ENCODE measurements around the gene RASSF1.

RASSF1 gene

GRCh38 chr3:50340448-50341329 lies at the start of gene RASSF1:
Gene RASSF1, minus strand, starts transcription at chr3:50340836. Its CDS starts 31 bp downstream, at chr3:50340805.
- DNase-seq (ENCODE audit: low read depth, low spot score), result no peak

DNA sequence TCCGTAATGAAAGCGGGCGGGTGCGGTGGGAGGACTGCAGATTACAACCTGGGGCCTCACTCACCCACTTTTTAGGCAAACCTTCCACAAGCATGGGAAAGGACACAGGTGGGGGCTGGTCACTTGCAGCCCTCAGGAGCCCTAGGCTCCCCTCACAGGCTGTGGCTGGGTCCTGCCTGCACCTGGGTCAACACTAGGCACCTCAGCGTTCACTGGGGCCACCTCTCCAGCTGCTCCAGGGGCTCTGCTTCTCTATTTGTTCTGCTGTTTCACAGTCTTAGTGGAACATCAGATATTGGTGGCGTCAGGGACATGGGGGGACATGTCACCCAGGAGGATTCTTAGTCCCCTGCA lies 48.8 kb upstream of the RASSF1 start:
- DNase-seq (ENCODE audit: low read depth, low spot score), result no peak

- DNase-seq (ENCODE audit: low read depth, low spot score), result peak; percentile 43
Observed at GRCh38 chr3:50388720-50389413, 48.2 kb upstream of the RASSF1 start.

GRCh38 chr3:50388016-50388719 lies 47.5 kb upstream of the RASSF1 start:
- DNase-seq (ENCODE audit: low read depth, low spot score), result peak; percentile 61

DNA sequence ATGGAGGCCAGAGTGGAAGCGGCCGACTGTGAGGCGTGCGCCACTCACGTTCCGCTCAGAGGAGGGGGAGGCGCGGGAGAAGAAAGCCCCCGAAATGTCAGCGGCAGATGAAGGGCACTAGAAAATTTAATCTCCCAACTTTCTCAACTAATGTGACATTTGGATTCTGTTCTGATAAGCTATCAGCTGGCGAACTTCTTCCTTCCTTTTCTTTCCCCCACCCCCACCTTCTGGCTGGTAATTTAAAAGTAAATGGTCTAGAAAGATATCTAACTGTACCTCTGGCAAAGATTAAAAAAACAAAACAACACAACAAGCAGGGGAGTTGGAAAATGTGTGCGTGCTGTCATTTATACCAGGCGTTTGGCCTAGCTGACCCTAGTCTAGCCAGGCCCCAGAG lies 45.1 kb upstream of the RASSF1 start:
- DNase-seq (ENCODE audit: low read depth, low spot score), result no peak

- DNase-seq (ENCODE audit: low read depth, low spot score), result no peak
Observed at GRCh38 chr3:50383750-50384149, 43.1 kb upstream of the RASSF1 start.

GRCh38 chr3:50382722-50383121 lies 42.1 kb upstream of the RASSF1 start:
- DNase-seq (ENCODE audit: low read depth, low spot score), result no peak

- DNase-seq (ENCODE audit: low read depth, low spot score), result no peak
Observed at GRCh38 chr3:50381383-50381782, 40.7 kb upstream of the RASSF1 start.

GRCh38 chr3:50380405-50381085 lies 39.9 kb upstream of the RASSF1 start:
- DNase-seq (ENCODE audit: low read depth, low spot score), result no peak

- no peak for DNase-seq (ENCODE audit: low read depth, low spot score)
Observed at GRCh38 chr3:50378757-50379156, 38.1 kb upstream of the RASSF1 start.

DNA sequence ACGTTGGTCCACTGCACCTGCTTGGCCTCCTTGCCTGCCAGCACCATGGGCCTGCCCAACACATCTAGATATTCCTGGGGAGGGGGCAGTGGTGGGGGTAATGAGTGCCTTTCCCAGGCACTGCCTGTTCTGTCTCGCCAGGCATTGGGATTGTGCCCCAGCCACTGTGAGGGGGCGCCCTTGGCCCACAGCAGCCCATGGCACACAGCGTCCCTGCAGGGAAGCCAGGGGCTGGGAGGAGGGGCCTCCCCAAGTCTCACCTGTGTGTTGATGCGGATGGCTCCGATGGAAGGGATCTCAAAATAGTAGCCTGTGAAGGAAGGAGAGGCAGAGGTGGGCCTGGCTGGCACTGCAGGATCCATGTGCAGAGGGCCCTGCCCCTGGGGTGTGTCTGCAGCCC lies 37.4 kb upstream of the RASSF1 start:
- DNase-seq (ENCODE audit: low read depth, low spot score), result no peak

GRCh38 chr3:50375258-50375931 lies 34.8 kb upstream of the RASSF1 start:
- peak; percentile 30 for DNase-seq (ENCODE audit: low read depth, low spot score)

DNA sequence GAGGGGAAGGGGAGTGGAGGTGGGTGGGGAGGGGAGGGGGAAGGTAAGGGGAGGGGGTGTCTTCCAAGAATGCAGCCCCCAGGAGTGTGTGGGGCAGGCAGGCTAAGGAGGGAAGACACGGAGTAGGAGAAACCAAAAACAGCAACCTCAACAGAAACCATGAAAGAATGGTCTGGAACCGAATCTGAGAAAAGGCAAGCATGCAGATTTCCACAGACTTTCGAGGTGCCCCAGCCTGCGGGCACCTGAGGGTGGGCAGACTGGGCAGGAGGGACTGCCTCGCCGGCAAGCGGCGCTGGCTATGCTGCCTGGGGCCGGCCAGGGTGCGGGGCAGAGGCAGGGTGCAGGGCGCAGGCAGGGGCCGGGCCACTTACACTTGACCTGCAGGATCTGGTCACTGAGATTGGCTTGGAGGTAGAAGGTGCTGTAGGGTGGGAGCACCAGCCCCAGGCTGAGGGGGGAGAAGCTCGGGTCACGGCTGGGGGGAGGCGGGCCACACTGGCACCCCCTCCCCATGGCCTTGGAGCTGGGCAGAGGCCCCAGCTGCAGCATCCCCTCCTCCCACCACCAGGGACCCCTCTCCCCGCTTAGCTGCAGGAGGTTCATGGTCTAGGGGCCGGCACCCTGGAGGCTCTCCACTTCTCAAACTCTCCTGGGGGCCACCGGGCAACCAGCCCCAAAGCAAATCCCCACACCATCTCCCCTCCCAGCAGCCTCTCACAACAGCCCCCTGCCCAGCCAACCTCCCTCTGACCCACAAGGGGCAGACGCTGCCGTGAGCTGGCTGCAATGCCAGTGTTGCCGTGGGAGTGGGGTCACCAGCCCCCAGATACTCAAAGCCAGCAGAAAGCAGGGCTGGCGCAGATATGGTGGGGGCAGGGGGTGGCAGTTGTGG lies 34.0 kb upstream of the RASSF1 start:
- DNase-seq (ENCODE audit: low read depth, low spot score), result no peak

GRCh38 chr3:50373146-50374051 lies 32.8 kb upstream of the RASSF1 start:
- no peak for DNase-seq (ENCODE audit: low read depth, low spot score)

GRCh38 chr3:50372349-50372748 lies 31.7 kb upstream of the RASSF1 start:
- DNase-seq (ENCODE audit: low read depth, low spot score), result no peak

DNA sequence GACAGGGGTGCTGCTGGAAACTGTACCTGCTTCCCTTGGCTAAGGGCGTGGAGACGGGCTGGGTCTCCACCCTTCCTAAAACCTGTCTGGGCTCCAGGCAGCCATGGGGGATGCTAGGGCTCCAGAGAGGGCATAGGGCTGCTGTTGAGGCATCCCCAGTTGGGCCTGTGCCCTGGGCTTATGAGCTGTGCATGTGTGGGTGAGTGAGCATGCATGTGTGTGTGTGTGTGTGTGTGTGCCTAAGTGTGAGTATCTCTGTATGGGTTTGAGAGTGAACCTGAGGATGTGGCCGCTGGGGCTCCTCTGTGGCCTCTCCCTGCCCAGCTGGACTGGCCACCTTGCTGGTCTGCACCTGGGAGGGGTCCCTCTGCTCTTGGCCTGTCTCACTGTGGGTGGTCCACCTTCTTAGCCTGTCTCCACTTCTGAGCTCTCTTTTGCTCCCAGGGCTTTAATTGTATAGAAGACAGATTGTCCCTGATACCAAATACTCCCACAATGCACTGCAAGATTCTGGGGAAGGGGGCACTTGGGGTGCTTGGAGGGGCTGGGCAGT lies 30.6 kb upstream of the RASSF1 start:
- no peak for DNase-seq (ENCODE audit: low read depth, low spot score)

GRCh38 chr3:50370594-50370993 lies 30.0 kb upstream of the RASSF1 start:
- no peak for DNase-seq (ENCODE audit: low read depth, low spot score)

GRCh38 chr3:50369012-50369670 lies 28.5 kb upstream of the RASSF1 start:
- no peak for DNase-seq (ENCODE audit: low read depth, low spot score)

All from ELF-1 (cell line).